ENCODE data around the gene SPG7. TPM values are rescaled to one million over a fixed set of nuclear protein-coding genes. Genes with fewer than 3 reads are reported as not detected.

SPG7 gene
- total RNA-seq, 2 experiments from 2014 or later = 67.9 to 70.4 TPM

- H3K4me3 Mint-ChIP-seq = peak overlapping the region; percentile 93
- no peak for DNase-seq
- ChIA-PET CTCF (no interaction called here), POLR2A (interaction anchor here (1.2 kb wide), 1 partner anchor 12 kb away, joined by 5 read pairs; no protein-coding TSS in a partner anchor)
- intact Hi-C loops (cut with micrococcal nuclease) = loop anchor here (2.0 to 5.0 kb wide), 4 partner anchors 55 to 321 kb away; partner anchors contain the start of genes CHMP1A, SPATA33 and SPG7
- no peaks in the 10 kb centered on the region for H3K27me3 Mint-ChIP-seq
- H3K27ac Mint-ChIP-seq = peak overlapping the region; percentile 89
- H3K9me3 Mint-ChIP-seq = no peaks in the 10 kb centered on the region
- H3K36me3 Mint-ChIP-seq = peaks cover 42% of the 10 kb centered on the region
- peaks cover 54% of the 10 kb centered on the region for H3K4me1 Mint-ChIP-seq (ENCODE audit: low read depth)
These were observed 53.8 kb downstream of the SPG7 start for GRCh38 chr16:89561884-89562599.

GRCh38 chr16:89562939-89563338, 54.7 kb downstream of the SPG7 start:
- no peak for DNase-seq
- ChIA-PET POLR2A (no interaction called here), CTCF (no interaction called here)
- H3K9me3 Mint-ChIP-seq = no peaks in the 10 kb centered on the region
- peaks cover 42% of the 10 kb centered on the region for H3K36me3 Mint-ChIP-seq
- H3K27me3 Mint-ChIP-seq = no peaks in the 10 kb centered on the region
- H3K4me1 Mint-ChIP-seq (ENCODE audit: low read depth) = peaks cover 46% of the 10 kb centered on the region
- peak overlapping the region; percentile 93 for H3K4me3 Mint-ChIP-seq
- H3K27ac Mint-ChIP-seq = peak overlapping the region; percentile 58
- intact Hi-C loops (cut with micrococcal nuclease) = loop anchor here (5.0 kb wide), 3 partner anchors 56 to 241 kb away; partner anchors contain the start of genes CHMP1A, SPATA33 and SPG7

GRCh38 chr16:89563639-89564392, 55.6 kb downstream of the SPG7 start:
- ChIA-PET POLR2A (interaction anchor here (0.6 to 1.4 kb wide), 3 partner anchors 56 to 311 kb away, joined by 3 to 4 read pairs (median 3); partner anchors contain the start of gene SPG7), CTCF (no interaction called here)
- DNase-seq = no peak
- Mint-ChIP-seq H3K27ac (peak overlapping the region; percentile 28), H3K27me3 (no peaks in the 10 kb centered on the region), H3K4me1 (ENCODE audit: low read depth) (peaks cover 46% of the 10 kb centered on the region), H3K4me3 (peak overlapping the region; percentile 54), H3K9me3 (no peaks in the 10 kb centered on the region), H3K36me3 (peaks cover 42% of the 10 kb centered on the region)
- intact Hi-C loops (cut with micrococcal nuclease) = loop anchor here (5.0 kb wide), 3 partner anchors 57 to 242 kb away; partner anchors contain the start of genes CHMP1A, SPATA33 and SPG7

GRCh38 chr16:89564476-89565255, 56.5 kb downstream of the SPG7 start:
- no peaks in the 10 kb centered on the region for H3K9me3 Mint-ChIP-seq
- H3K4me1 Mint-ChIP-seq (ENCODE audit: low read depth) = peaks cover 45% of the 10 kb centered on the region
- no peak for DNase-seq
- H3K27ac Mint-ChIP-seq = peak overlapping the region; percentile 33
- intact Hi-C loops (cut with micrococcal nuclease) = loop anchor here (5.0 kb wide), 3 partner anchors 57 to 242 kb away; partner anchors contain the start of genes CHMP1A, SPATA33 and SPG7
- H3K36me3 Mint-ChIP-seq = peaks cover 42% of the 10 kb centered on the region
- ChIA-PET POLR2A (interaction anchor here (0.6 to 1.5 kb wide), 4 partner anchors 11 to 310 kb away, joined by 3 to 5 read pairs (median 4); partner anchors contain the start of genes CPNE7 and SPG7), CTCF (interaction anchor here (0.6 to 1.0 kb wide), 3 partner anchors 11 to 77 kb away, joined by 3 read pairs; partner anchors contain the start of gene CPNE7)
- no peaks in the 10 kb centered on the region for H3K27me3 Mint-ChIP-seq
- peak overlapping the region; percentile 54 for H3K4me3 Mint-ChIP-seq

- Mint-ChIP-seq H3K4me1 (ENCODE audit: low read depth) (peaks cover 44% of the 10 kb centered on the region), H3K27ac (peak overlapping the region; percentile 33), H3K9me3 (no peaks in the 10 kb centered on the region), H3K27me3 (no peaks in the 10 kb centered on the region), H3K4me3 (peak overlapping the region; percentile 54), H3K36me3 (peaks cover 42% of the 10 kb centered on the region)
- ChIA-PET CTCF (interaction anchor here (0.6 to 1.4 kb wide), 5 partner anchors 8 to 110 kb away, joined by 3 to 5 read pairs (median 3); partner anchors contain the start of gene CPNE7), POLR2A (interaction anchor here (1.5 kb wide), 1 partner anchor 10 kb away, joined by 5 read pairs; the partner anchor contains the start of gene CPNE7)
- intact Hi-C loops (cut with micrococcal nuclease) = no loop called here
- no peak for DNase-seq
These were observed 57.0 kb downstream of the SPG7 start for GRCh38 chr16:89565256-89565505.

- Mint-ChIP-seq H3K36me3 (peaks cover 40% of the 10 kb centered on the region), H3K4me3 (peak overlapping the region; percentile 37), H3K27me3 (no peaks in the 10 kb centered on the region), H3K27ac (peak overlapping the region; percentile 33), H3K9me3 (no peaks in the 10 kb centered on the region), H3K4me1 (ENCODE audit: low read depth) (peaks cover 44% of the 10 kb centered on the region)
- ChIA-PET CTCF (interaction anchor here (0.6 to 1.4 kb wide), 5 partner anchors 8 to 111 kb away, joined by 3 to 5 read pairs (median 3); partner anchors contain the start of gene CPNE7), POLR2A (interaction anchor here (1.5 kb wide), 1 partner anchor 10 kb away, joined by 5 read pairs; the partner anchor contains the start of gene CPNE7)
- intact Hi-C loops (cut with micrococcal nuclease) = no loop called here
- DNase-seq = peak; percentile 73
These were observed 57.5 kb downstream of the SPG7 start for GRCh38 chr16:89565506-89566372.

- Mint-ChIP-seq H3K27ac (no peak overlapping the region), H3K27me3 (peaks cover 6% of the 10 kb centered on the region), H3K4me1 (ENCODE audit: low read depth) (peaks cover 33% of the 10 kb centered on the region), H3K9me3 (no peaks in the 10 kb centered on the region), H3K4me3 (no peak overlapping the region), H3K36me3 (peaks cover 21% of the 10 kb centered on the region)
- no peak for DNase-seq
- ChIA-PET POLR2A (interaction anchor here (0.6 kb wide), 1 partner anchor 33 kb away, joined by 3 read pairs; no protein-coding TSS in a partner anchor), CTCF (no interaction called here)
- intact Hi-C loops (cut with micrococcal nuclease) = no loop called here
These were observed 59.7 kb downstream of the SPG7 start for GRCh38 chr16:89567656-89568594.

GRCh38 chr16:89569506-89570341, 61.5 kb downstream of the SPG7 start:
- peaks cover 4% of the 10 kb centered on the region for H3K36me3 Mint-ChIP-seq
- H3K4me3 Mint-ChIP-seq = no peak overlapping the region
- intact Hi-C loops (cut with micrococcal nuclease) = no loop called here
- no peak overlapping the region for H3K27ac Mint-ChIP-seq
- POLR2A ChIA-PET = no interaction called here
- no peaks in the 10 kb centered on the region for H3K9me3 Mint-ChIP-seq
- CTCF ChIA-PET = no interaction called here
- DNase-seq = no peak
- H3K27me3 Mint-ChIP-seq = peaks cover 11% of the 10 kb centered on the region
- peaks cover 17% of the 10 kb centered on the region for H3K4me1 Mint-ChIP-seq (ENCODE audit: low read depth)

- H3K9me3 Mint-ChIP-seq = no peaks in the 10 kb centered on the region
- no peak for DNase-seq
- peaks cover 9% of the 10 kb centered on the region for H3K4me1 Mint-ChIP-seq (ENCODE audit: low read depth)
- H3K36me3 Mint-ChIP-seq = no peaks in the 10 kb centered on the region
- no peak overlapping the region for H3K4me3 Mint-ChIP-seq
- ChIA-PET POLR2A (no interaction called here), CTCF (no interaction called here)
- intact Hi-C loops (cut with micrococcal nuclease) = no loop called here
- peaks cover 11% of the 10 kb centered on the region for H3K27me3 Mint-ChIP-seq
- H3K27ac Mint-ChIP-seq = no peak overlapping the region
These were observed 62.2 kb downstream of the SPG7 start for GRCh38 chr16:89570342-89570923.

Data from activated CD4-positive, alpha-beta memory T cell treated with anti-CD3 and anti-CD28 coated beads for 36 hours (primary cell).